HL-60/S4 treated with retinoic acid at 250 ng/mL for 4 days and 3 days (cell line): Measurements from ENCODE around the gene KCNH4.
"Not testable (repeated sequence)": the region's sequence is repeated elsewhere in the genome, so short reads cannot be mapped to it uniquely, and the experiment has no call there.

ENCODE experiments used
- in situ Hi-C: fragments of 300-500 bp; cut with MboI; formaldehyde crosslinking; loops from 2 replicates; pipeline ENCODE4 v1.7.0; 2022; ENCODE audit warnings: low sequenced_read_pairs

KCNH4 gene

DNA sequence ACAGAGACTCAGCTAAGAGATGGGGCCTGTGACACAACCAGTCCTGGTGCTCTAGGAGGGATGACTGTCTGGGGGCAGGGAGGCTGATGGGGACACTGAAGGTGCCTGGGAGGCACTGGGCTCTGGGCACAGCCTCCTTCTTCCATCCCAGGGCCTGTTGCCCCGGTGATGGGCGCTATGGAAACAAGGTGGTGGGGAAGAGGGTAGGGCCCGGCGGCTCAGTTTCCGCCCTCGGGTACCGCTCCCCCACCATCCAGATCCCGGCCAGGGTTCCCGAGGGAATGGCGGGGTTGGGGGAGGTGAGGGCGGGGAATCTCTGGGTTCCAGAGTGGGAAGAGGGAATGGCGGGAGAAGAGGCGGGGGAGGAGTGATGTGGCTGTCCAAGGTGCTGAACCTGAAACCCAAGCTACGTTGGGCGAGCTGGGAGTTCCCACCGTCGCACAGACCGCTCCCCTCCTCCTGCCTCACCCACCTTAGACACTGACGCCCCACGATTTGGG, 981 bp downstream of the KCNH4 start:
- in situ Hi-C loops: no loop called here

DNA sequence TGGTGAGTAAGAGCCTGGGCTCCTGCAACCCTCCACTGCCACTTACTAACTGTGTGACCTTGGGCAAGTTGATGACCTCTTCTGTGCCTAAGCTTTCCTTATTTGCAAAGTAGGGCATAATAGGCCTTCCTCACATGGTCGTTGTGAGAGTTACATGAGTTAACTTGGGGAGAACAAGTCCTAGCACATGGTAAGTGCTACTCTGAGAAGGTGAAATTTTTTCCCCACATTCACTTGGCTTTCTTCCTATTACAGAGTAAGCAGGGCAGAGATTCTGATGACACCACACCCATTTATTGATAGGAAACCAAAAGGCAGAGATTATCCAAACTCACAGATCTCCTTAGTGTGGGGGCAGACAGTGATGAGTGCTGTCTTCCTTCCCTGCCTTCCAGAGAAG, 1.6 kb downstream of the KCNH4 start:
- in situ Hi-C loops: no loop called here

DNA sequence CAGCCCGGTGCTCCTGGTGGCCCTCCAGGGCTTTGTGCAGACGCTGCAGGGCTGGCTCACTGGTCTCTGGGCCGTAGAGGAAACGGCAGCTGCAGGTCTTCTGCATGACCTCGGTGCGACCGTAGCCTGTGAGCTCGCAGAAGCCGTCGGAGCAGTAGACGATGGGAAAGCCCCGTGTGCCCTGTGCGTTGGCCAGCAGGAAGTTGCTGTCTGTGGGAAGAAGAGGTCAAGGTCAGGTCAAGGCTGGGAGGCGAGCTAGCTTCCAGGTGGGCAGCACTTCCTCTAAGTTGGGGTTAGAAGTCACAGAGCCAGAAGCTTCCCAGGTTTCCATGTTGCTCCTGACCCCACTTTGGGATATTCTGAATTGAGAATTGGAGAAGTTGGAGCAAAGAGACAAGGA, 2.1 kb downstream of the KCNH4 start:
- in situ Hi-C loops: no loop called here

DNA sequence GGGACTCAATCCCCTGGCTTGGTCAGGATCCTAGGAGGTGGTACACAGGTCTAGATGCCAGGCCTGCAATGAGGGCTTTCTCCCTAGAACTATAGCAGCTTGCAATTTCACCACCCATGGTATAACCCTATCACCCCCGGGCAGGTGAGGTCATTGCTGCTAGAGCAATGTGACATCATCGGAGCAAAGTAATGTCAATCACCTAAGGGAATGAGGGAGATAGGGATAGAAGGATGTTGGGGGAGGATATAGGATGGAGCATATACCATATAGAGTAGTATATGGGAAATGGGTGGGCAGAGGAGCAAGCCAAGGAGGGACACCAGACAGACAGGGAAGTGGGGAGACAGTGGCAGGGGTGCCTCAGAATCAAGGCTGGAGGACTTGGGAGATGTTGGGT, 3.3 kb downstream of the KCNH4 start:
- in situ Hi-C loops: no loop called here

DNA sequence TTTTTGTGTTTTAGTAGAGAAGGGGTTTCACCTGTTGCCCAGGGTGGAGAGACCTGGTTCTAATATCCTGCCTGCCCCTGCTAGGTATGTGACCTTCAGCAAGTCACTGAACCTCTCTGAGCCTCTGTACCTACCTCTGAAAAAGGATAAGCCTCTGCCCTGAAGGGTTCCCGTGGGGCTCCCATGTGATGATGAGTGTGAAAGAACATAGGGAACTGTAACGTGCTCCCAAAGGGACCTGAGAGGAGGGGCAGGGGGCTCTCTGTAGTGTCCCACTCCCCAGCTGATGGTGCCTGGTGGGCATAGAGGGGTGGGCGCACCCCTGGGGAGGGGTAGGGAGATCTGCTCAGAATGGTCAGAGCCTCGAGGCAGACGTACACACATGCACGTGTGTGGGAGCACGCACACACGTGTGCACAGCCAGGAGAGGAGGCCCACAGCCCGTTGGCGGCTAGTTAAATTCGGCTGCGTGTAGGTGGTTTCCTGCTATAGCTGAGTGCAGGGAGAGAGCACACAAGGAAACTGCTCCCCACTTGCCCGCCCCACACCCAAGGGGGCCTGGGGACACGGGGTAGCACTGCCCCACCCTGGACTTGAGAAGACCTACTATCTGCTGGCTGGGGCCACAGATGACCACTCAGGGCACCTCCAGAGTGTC, 6.7 kb downstream of the KCNH4 start:
- in situ Hi-C loops: no loop called here

DNA sequence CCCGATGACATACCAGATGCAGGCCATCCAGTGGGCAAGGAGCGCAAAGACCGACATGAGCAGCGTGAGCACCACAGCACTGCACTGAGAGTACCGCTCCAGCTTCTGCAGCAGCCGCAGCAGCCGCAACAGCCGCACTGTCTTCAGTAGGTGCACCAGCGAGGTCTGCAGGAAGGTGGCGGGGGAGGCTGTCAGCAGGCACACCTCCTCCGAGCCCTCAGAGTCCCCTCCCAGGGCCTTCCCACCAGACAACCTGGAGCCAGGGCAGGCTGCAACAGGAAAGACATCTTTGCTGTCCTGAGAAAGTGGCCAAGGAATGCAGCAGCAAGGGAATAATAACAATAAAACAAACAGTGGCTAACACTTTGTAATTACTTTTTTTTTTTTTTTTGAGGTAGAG, 9.1 kb downstream of the KCNH4 start:
- in situ Hi-C loops: no loop called here

DNA sequence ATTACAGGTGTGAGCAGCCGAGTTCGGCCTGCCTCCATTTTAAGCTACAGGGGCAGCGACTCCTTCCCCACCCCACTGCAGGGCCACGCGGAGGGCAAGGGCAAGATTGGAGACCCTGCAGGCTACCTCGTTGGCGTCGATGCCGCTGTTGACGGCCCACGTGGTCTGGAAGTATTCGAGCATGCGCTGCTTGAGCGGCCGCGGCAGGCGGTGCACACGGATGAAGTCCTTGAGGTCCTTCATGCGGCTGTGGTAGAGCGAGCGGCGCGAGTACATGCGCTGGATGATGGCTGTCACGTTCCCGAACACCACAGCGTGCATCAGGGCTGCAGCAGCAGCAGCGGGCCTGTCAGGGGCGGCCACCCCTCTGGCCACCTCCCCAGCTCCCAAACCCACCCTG, 11.6 kb downstream of the KCNH4 start:
- in situ Hi-C loops: no loop called here

DNA sequence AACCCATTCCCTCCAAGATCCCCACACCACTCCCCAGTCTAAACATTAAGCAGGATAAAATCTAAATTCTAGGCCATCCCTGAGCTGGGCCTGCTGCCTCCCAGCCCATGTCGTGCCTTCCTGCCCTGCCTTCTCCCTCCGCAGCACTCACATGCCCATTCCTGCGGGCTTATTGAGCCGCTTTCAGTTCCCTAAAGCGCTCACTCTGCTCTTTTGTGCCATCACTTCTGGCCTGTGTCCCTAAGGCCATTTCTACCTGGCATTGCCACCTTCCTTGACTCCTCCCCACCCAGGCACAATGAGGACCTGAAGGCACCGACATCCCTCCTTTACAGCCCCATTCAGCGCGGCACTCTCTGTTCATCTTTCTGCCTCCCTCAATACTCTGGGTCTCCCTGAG, 13.1 kb downstream of the KCNH4 start:
- in situ Hi-C loops: no loop called here

DNA sequence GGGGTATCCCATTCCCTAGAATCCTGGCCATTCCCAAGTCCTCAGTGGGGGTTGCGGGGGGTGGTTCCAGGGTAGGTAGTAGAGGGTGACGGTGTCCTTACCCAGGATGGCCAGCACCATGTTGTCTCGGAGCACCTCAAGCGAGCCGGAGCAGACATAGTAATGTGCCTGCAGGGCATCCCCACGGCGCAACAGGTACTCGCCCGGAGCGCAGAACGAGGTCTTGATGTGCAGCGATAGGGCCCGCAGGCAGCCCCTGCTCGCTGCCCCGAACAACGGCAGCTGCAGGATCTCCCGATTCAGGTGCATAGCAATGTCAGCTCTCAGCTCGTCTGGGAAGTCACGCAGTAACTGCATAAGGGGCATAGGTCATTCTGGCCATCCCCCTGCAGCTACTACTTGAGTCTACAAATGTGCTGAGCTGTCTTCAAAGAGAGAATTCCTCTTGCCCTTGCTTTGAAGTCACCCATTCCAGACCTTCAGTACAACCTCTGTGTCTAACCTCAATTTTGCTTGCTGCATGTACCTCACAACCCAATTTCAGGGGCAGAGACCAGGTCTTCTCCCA, 14.7 kb downstream of the KCNH4 start:
- in situ Hi-C loops: no loop called here

DNA sequence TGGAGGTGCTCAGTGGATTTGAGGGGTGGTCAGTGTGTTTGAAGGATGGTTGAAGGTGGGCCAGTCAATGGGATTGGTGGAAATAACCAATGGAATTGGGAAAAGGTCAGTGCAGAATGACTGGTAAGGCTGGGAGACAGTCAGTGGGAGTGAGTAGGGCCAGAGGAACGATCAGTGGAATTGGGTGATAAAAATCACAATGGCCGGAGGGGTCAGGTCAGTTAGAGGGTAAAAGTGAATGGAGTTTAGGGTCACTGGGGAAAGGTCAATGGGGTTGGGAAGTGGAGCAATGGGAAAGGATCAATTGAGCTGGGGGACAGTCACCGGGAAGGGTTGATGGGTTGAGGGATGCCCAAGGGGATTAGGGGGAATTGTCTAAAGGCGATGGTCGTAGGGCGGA, 15.2 kb downstream of the KCNH4 start:
- in situ Hi-C loops: no loop called here

DNA sequence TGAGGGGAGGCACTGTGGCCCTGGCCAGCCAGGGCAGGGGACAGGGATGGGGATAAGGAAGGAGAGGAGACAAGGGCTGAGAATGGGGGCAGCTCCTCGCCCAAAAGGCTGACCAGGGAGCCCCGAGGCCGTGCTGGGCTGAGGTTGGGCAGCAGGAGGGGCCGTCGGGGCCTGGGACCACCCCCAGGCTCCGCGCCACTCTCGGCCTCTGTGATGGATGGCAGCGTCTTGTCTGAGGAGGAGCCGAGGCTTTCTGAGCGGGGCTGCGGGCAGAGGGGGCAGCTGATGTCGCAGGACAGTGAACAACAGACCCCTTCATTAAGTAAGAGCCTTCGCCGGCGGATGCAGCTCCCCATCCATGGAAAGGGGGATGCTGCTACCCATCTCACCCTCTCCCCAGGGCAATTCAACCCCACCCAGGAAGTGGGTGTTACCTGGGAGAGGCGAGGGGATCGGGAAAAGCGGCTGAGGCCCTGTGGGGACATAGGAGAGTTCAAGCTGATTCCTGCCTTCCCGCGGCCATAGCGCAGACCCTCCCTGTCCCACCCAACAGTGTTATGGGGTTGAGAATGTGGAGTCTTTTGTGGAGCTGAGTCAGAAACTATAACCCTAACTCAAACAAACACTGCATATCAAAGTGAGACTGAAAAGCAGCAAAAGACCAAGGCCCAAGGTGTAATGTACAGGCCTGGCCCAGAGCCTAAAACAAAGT, 17.1 kb downstream of the KCNH4 start:
- in situ Hi-C loops: no loop called here

DNA sequence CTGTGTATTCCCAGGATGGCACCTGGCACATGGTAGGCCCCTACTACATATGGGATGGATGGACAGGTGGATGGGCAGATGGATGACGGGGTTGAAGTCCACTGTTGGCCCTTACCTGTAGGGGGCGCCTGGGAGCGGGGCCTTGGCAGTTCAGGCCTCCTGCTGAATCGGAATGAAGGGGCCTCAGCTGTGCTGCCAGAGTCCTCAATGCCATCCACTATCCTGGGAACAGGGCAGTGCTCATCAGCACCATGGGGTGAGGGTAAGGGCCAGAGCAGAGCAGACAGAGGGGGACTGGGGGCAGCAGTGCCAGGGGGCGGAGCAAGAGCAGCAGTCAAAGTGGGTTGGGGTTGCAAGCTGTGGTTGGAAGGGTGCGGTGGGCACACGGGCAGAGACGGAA, 17.8 kb downstream of the KCNH4 start:
- in situ Hi-C loops: no loop called here

DNA sequence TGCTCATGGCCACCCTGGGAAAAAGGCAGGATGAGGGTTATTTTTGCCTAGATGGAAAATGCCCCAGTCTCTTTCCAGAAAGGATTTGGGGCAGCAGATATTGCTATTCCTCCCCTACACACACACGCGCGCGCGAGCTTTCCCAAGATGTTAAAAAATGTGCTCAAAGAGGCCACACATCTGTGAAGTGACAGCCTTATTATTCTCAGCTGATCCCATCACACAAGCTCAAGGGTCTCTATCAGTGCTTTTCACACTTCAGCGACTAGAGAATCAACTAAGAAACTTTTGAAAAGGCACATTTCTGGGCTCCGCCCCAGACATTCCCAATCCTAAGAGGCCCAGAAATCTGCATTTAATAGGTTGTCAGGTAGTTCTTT, 20.4 kb downstream of the KCNH4 start:
- in situ Hi-C loops: no loop called here

DNA sequence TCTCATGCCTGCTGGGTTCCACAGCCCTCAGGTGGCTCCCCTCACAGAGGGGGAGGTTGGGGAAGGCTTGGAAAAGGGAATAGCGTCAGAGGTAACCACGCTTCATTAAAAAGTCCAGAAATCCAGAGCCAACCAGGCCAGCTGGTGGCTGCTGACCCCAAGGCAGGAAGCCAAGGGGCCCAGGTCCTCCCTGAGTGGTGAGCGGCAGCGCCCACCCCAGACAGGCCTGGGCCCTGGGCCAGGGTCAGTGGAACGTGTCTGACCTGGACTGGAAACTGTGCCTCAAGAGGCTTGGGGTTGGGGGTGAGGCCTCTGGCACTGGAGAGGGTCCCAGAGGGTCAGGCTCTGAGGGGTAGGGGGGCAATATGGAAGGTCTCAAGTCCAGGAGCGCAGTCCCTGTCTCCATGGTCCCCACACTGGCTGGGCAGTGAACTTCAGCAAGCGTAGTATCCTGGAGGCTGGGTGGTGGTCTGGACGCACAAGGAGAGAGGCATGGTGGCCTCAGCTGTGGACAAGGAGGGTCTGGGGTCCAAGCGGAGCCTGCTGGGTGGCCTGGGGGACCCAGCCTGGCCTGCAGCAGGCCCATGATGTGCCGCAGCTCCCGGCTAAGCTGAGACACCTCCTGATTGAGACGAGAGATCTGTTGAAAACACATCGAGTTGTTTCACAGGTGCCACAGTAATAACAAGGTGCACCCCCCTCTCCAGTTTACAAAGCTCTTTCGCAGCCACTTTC, 21.0 kb downstream of the KCNH4 start:
- in situ Hi-C loops: no loop called here

DNA sequence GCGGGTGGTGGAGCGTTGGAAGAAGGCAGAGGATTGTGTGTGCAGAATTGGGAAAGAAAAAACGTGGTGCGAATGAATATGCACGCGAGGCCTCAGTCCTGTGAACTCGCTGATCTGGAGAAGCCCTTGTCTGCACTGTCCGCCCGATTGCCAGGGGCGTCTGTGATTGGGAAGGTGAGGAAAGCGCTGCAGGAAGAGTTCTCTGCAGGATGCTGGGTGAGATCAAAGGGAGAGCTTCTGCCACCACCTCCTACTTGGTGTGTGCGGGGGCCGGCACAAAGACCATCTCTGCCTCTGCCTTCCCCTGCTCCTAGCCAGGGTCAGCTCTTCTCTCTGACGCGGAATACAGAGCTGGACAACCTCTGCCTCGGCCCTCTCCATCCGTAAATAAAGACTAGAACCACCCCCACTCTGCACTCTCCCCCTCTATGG, 25.3 kb downstream of the KCNH4 start:
- in situ Hi-C loops: no loop called here

DNA sequence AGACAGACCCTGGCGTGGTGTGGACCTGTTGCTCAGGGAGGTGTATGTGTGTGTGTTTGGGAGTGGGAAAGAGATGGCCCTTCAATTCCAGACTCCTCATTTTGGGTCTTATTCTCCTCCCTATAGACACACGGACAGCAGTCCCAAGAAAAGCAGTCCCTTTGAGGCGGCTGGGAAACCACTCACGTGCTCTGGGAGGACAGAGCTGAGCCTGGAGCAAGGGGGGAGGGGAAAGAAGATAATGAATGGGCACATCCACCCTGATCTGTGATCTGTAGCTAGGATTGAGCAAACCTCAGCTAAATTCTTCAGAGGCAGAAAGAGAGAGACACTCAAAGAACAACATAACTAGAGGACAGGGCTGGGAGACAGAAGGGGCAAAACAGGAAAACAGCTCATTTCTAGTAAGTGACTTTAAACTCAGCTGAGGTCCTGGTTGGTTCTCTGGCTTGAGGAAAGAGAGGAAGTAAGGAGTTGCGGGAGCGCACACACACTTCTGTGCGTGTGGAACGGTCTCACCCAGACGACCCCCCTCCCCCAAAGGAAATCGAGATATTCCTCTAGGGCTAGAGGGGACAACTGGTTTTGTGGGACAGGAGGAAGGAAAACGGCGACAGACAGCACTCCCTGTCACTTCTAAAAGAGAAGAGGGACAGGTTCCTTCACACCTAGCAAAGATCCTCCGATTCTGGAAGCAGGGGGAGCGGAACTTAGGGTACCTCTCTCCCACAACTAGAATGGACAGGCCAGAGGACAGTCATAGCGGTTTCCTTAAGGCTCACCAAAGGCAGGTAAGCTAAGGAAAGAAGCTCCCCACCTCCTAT, 26.8 kb downstream of the KCNH4 start:
- in situ Hi-C loops: no loop called here

DNA sequence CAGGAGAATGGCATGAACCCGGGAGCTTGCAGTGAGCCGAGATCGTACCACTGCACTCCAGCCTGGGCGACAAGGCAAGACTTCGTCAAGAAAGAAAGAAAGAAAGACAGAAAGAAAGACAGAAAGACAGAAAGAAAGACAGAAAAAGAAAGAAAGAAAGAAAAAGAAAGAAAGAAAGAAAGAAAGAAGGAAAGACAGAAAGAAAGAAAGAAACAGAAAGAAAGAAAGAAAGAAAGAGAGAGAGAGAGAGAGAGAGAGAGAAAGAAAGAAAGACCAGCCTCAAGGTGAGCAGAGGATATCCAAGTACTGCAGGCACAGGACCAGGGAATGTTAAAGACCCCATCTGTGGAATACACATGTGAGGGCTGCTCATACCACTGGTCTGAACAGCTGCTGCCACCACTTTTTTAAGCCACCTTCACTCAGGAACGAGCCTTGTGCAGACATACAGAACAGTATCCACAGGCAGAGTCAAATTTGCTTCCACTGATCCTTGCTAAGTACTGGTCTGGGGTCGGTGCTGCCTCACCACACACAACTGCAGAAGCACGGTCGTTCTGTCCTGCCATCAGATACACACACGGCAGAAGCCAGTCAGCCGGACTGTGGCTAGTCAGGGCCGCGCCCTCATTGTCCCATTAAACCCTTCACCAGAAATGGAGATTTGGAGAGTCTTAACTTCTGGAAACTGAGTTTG, 33.9 kb downstream of the KCNH4 start:
- in situ Hi-C loops: no loop called here

DNA sequence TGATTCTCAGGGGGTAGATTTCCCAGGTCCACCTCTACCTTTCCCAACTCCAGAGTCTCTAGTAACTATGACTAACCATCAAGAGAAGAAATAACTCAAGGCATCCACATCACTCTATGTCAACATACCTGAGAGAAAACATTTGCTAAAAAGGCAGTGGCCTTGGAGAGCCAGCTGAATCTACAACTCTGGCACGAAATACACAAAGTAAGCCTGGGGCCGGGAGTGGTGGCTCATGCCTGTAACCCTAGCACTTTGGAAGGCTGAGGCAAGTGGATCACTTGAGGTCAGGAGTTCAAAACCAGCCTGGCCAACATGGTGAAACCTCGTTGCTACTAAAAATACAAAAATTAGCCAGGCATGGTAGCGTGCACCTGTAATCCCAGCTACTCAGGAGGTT, 37.8 kb downstream of the KCNH4 start:
- in situ Hi-C loops: not testable (repeated sequence)

DNA sequence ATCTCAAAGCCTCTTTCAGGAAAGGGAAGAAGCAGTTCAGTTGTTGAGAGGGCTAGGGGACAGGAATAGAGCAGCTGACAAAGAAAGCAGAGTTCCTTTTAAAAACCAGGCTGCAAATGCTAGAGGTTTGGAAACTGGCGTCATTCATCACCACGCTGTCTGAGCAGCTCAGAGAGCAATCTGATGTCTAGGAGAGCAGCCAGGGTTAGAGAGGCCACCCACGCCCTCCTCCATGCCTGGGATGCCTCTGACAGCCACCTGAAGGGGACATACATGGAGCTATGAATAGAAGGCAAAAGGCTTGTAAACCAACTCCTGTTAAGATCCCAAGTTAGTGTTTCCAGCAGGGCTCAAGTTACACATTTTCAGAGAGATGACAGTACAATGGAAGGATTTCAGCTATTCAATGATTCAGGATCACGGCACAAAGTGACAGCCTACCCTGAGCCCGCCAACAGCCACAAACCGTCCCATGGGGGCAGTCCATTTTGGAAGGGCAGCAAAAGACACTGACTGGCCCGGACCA, 38.5 kb downstream of the KCNH4 start:
- in situ Hi-C loops: no loop called here

DNA sequence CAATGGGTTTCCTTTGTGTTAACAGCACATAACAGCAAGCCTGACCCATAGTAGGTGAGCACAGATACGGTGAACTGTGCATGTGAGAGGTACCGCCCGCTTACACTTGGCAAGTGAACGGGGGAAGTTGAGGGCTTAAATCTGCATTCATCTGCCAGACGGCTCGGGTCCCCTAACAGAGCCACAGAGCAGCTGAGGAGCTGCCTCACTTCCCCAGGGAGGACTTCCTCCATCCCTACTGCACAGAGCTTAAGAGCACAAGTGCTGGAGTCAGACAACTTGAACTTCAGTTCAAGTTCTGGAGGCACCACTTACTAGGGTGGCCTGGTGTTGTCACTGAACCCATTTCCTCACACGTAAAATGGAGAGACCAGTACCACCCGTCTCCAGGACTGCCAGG, 39.6 kb downstream of the KCNH4 start:
- in situ Hi-C loops: no loop called here
